CD14-positive monocyte (primary cell): ENCODE measurements around the gene FBN1. TPM values are rescaled to one million over a fixed set of nuclear protein-coding genes. Genes with fewer than 3 reads are reported as not detected.

Experiments used
- DNase-seq, 3 donors: peaks; one replicate each; pipeline ENCODE4 v3.0.0-alpha.2; 2011 to 2022
- H2AFZ ChIP-seq: 2 replicates; pipeline ENCODE4 v1.6.0; 2012; ENCODE audit warnings: mild to moderate bottlenecking, low read depth, low read length, inconsistent platforms; ENCODE audit not compliant: insufficient read depth, poor library complexity, severe bottlenecking
- H3K27ac ChIP-seq, 2 donors: 1 replicate in 1 of 2; 2 replicates in 1 of 2; pipeline ENCODE4 v1.5.1; 2012 to 2013; ENCODE audit warnings: low read length in 2 of 2, control low read depth in 1 of 2, inconsistent platforms in 1 of 2, low read depth in 1 of 2, mild to moderate bottlenecking in 1 of 2
- H3K27me3 ChIP-seq, 2 donors: one replicate each; pipeline versions ENCODE4 v1.6.0 to v1.6.1; 2011 to 2013; ENCODE audit warnings: low read length in 2 of 2; ENCODE audit not compliant: control insufficient read depth in 2 of 2, insufficient read depth in 2 of 2
- H3K36me3 ChIP-seq, 2 donors: replicated peaks in 1 of 2; 1 replicate in 1 of 2; 2 replicates in 1 of 2; pipeline versions ENCODE4 v1.5.1 to v1.6.1; 2012 to 2013; ENCODE audit warnings: low read length in 2 of 2, control low read depth in 1 of 2, inconsistent platforms in 1 of 2, mild to moderate bottlenecking in 1 of 2; ENCODE audit not compliant: insufficient read depth in 2 of 2, control insufficient read depth in 1 of 2
- H3K4me1 ChIP-seq, 2 donors: 1 replicate in 1 of 2; 2 replicates in 1 of 2; pipeline versions ENCODE4 v1.5.1 to v1.6.1; 2012 to 2013; ENCODE audit warnings: low read length in 2 of 2, control low read depth in 1 of 2, inconsistent platforms in 1 of 2, mild to moderate bottlenecking in 1 of 2, moderate library complexity in 1 of 2; ENCODE audit not compliant: insufficient read depth in 2 of 2, control insufficient read depth in 1 of 2
- H3K4me2 ChIP-seq: replicated peaks from 2 replicates; pipeline ENCODE3; 2012; ENCODE audit warnings: low read length, moderate library complexity, mild to moderate bottlenecking; ENCODE audit not compliant: poor library complexity, severe bottlenecking; ENCODE audit errors: extremely low read depth
- H3K4me3 ChIP-seq, 3 experiments: fragments of 200-600 bp in 1 of 3; sonication (generic) in 1 of 3; replicated peaks in 1 of 3; 1 replicate in 2 of 3; 2 replicates in 1 of 3; pipeline ENCODE4 v1.5.1; 2011 to 2013; ENCODE audit warnings: low read length in 3 of 3, mild to moderate bottlenecking in 3 of 3, control low read depth in 2 of 3, low read depth in 2 of 3, inconsistent platforms in 1 of 3, moderate library complexity in 1 of 3
- H3K79me2 ChIP-seq: 2 replicates; pipeline ENCODE4 v1.6.0; 2012; ENCODE audit warnings: mild to moderate bottlenecking, control low read depth, inconsistent platforms, low read length, moderate library complexity; ENCODE audit not compliant: insufficient read depth
- H3K9ac ChIP-seq: 2 replicates; pipeline ENCODE4 v1.6.0; 2017; ENCODE audit warnings: low read length, mild to moderate bottlenecking; ENCODE audit not compliant: insufficient read depth, poor library complexity, severe bottlenecking
- H3K9me3 ChIP-seq, 2 donors: replicated peaks in 1 of 2; 1 replicate in 1 of 2; 2 replicates in 1 of 2; pipeline versions ENCODE4 v1.5.1 to v1.6.1; 2012 to 2013; ENCODE audit warnings: low read length in 2 of 2, control low read depth in 1 of 2; ENCODE audit not compliant: control insufficient read depth in 1 of 2, insufficient read depth in 1 of 2
- H4K20me1 ChIP-seq: 2 replicates; pipeline ENCODE4 v1.6.0; 2012; ENCODE audit warnings: mild to moderate bottlenecking, low read length, control low read depth, moderate library complexity; ENCODE audit not compliant: insufficient read depth
- H3K27ac Mint-ChIP-seq, 7 donors: one replicate each; pipeline ENCODE4 v1.8.0; 2020; ENCODE audit warnings: mild to moderate bottlenecking in 7 of 7, mixed read lengths in 7 of 7, moderate library complexity in 6 of 7, inconsistent platforms in 2 of 7
- H3K27me3 Mint-ChIP-seq, 3 donors: one replicate each; pipeline ENCODE4 v1.8.0; 2021 to 2022; ENCODE audit warnings: low read depth in 3 of 3, mild to moderate bottlenecking in 3 of 3, mixed read lengths in 3 of 3, moderate library complexity in 3 of 3, inconsistent platforms in 1 of 3
- H3K36me3 Mint-ChIP-seq, 2 donors: one replicate each; pipeline ENCODE4 v1.8.0; 2020; ENCODE audit warnings: mixed read lengths in 2 of 2, inconsistent platforms in 1 of 2, mild to moderate bottlenecking in 1 of 2
- H3K4me1 Mint-ChIP-seq: one replicate; pipeline ENCODE4 v1.8.0; 2020; ENCODE audit warnings: mild to moderate bottlenecking, mixed read lengths
- H3K4me3 Mint-ChIP-seq, 2 donors: one replicate each; pipeline ENCODE4 v1.8.0; 2020; ENCODE audit warnings: mild to moderate bottlenecking in 2 of 2, mixed read lengths in 2 of 2, moderate library complexity in 1 of 2
- H3K9me3 Mint-ChIP-seq, 7 donors: one replicate each; pipeline ENCODE4 v1.8.0; 2020 to 2022; ENCODE audit warnings: mixed read lengths in 7 of 7, mild to moderate bottlenecking in 6 of 7, moderate library complexity in 6 of 7, inconsistent platforms in 2 of 7
- WGBS: methylation state at CpG from one replicate; pipeline ENCODE4 v1.1.5; 2013; ENCODE audit warnings: missing lambda C conversion rate; ENCODE audit not compliant: insufficient coverage; 5-methylcytosine and 5-hydroxymethylcytosine counted together
- intact Hi-C, 2 donors: fragments of 100-400 bp; cut with micrococcal nuclease; formaldehyde crosslinking; loops; one replicate each; pipeline versions ENCODE4 v1.15.0 to v1.15.1; 2023
- polyA plus RNA-seq, 3 donors: library from polyadenylated mRNA; depleted of rRNA in 1 of 3; unstranded in 2 of 3; stranded (reverse) in 1 of 3; fragments of 300-500 nt in 2 of 3; fragments of >200 nt in 1 of 3; fragmentation: Illumina TruSeq in 2 of 3; gene quantifications; 1 replicate in 2 of 3; 2 replicates in 1 of 3; pipeline ENCODE4 v1.2.3, GENCODE V29; 2012 to 2021
- TF ChIP-seq, protein P1 (sequence below): fragments of 200-600 bp; IDR thresholded peaks from one replicate; pipeline ENCODE4 v1.8.0; 2022; ENCODE audit warnings: antibody characterized with exemption, mild to moderate bottlenecking

FBN1 gene
- polyA plus RNA-seq, 3 donors: 0.29 TPM; not detected in 2

GRCh38 chr15:48466079-48466478 is 179.4 kb downstream of the FBN1 start:
- Mint-ChIP-seq H3K27ac (no peak overlapping the region), H3K36me3 (peaks cover 0 to 2% of the 10 kb centered on the region in 2 donors), H3K4me1 (no peaks in the 10 kb centered on the region), H3K27me3 (peaks cover 0 to 2% (median 0%) of the 10 kb centered on the region in 3 donors), H3K9me3 (peaks cover 0 to 4% (median 0%) of the 10 kb centered on the region in 7 donors), H3K4me3 (no peak overlapping the region)
- H3K4me3 ChIP-seq: no peak overlapping the region
- H3K36me3 ChIP-seq: no peaks in the 10 kb centered on the region
- no peak overlapping the region for H3K9ac ChIP-seq
- no peaks in the 10 kb centered on the region for H4K20me1 ChIP-seq
- intact Hi-C loops: no loop called here
- H3K4me2 ChIP-seq: no peak overlapping the region
- H2AFZ ChIP-seq: no peak overlapping the region
- H3K4me1 ChIP-seq: no peaks in the 10 kb centered on the region
- H3K27me3 ChIP-seq: no peaks in the 10 kb centered on the region
- H3K27ac ChIP-seq: no peak overlapping the region
- H3K9me3 ChIP-seq: no peaks in the 10 kb centered on the region
- no peaks in the 10 kb centered on the region for H3K79me2 ChIP-seq
- DNase-seq: no peak
- TF ChIP-seq, protein P1, sequence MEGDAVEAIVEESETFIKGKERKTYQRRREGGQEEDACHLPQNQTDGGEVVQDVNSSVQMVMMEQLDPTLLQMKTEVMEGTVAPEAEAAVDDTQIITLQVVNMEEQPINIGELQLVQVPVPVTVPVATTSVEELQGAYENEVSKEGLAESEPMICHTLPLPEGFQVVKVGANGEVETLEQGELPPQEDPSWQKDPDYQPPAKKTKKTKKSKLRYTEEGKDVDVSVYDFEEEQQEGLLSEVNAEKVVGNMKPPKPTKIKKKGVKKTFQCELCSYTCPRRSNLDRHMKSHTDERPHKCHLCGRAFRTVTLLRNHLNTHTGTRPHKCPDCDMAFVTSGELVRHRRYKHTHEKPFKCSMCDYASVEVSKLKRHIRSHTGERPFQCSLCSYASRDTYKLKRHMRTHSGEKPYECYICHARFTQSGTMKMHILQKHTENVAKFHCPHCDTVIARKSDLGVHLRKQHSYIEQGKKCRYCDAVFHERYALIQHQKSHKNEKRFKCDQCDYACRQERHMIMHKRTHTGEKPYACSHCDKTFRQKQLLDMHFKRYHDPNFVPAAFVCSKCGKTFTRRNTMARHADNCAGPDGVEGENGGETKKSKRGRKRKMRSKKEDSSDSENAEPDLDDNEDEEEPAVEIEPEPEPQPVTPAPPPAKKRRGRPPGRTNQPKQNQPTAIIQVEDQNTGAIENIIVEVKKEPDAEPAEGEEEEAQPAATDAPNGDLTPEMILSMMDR: no peak

- H3K4me1 Mint-ChIP-seq: no peaks in the 10 kb centered on the region
- H3K9me3 Mint-ChIP-seq: peaks cover 0 to 4% (median 0%) of the 10 kb centered on the region in 7 donors
- Histone ChIP-seq H3K4me2 (no peak overlapping the region), H3K27me3 (no peaks in the 10 kb centered on the region), H4K20me1 (no peaks in the 10 kb centered on the region), H3K79me2 (no peaks in the 10 kb centered on the region), H3K27ac (no peak overlapping the region), H2AFZ (no peak overlapping the region), H3K36me3 (no peaks in the 10 kb centered on the region), H3K9ac (no peak overlapping the region), H3K4me3 (no peak overlapping the region), H3K9me3 (no peaks in the 10 kb centered on the region), H3K4me1 (no peaks in the 10 kb centered on the region)
- H3K4me3 Mint-ChIP-seq: no peak overlapping the region
- H3K27me3 Mint-ChIP-seq: peaks cover 0 to 2% (median 0%) of the 10 kb centered on the region in 3 donors
- no peak for DNase-seq
- TF ChIP-seq, protein P1: no peak
- H3K36me3 Mint-ChIP-seq: peaks cover 1 to 2% of the 10 kb centered on the region in 2 donors
- WGBS: 82% methylated on average over 3 of the region's 5 CpGs
- intact Hi-C loops: no loop called here
- H3K27ac Mint-ChIP-seq: no peak overlapping the region
These were observed 180.1 kb downstream of the FBN1 start for GRCh38 chr15:48465410-48465809.
